Measurements from ENCODE around the gene PCGF3.
A peak's percentile ranks its signal among the peaks of the same experiment; 100 is the strongest.

DNA sequence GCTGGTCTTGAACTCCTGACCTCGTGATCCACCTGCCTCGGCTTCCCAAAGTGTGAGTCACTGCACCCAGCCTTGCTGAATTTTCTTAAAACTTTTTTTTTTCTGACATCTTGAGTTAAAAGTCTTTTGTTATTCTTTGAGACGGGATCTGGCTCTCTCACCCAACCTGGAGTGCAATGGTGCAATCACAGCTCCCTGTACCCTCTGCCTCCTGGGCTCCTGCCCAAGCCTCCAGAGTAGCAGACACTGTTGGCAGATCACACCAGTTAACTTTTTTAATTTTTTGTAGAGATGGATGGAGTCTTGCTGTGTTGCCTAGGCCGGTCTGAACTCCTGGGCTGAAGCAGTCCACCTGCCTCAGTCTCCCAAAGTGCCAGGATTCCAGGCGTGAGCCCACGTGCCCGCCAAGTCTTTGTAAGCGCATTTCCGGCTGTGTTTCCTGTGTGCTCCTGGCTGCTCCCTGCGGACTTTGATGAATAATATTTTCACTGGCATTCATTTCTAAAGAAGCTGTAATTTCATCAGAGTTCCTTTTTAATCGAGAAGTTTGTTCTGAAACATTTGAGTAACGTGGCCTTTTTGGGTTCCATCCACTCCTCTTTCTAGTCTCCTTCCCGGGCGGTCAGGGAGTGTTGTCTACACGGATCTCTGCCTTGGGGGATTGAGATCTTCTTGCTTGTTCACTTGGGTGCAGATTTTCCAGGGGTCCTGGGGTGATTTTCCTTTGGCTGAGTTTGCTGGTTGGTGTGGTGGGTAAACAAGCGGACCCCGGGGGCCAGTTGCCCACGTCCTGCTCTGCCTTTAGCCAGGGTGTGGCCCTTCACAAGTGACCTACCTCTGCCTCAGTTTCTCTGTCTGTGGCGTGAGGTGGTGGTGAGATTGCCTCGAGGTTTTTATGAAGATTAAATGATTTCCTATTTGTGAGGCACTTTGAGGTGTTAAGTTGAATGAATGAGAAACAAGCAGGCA lies 44.4 kb downstream of the PCGF3 start:
- peak in 1 of 2 donors; percentile 10 for TF ChIP-seq POLR2A (IDR thresholded peaks at IDR 0.05)
- TF ChIP-seq, protein P1, sequence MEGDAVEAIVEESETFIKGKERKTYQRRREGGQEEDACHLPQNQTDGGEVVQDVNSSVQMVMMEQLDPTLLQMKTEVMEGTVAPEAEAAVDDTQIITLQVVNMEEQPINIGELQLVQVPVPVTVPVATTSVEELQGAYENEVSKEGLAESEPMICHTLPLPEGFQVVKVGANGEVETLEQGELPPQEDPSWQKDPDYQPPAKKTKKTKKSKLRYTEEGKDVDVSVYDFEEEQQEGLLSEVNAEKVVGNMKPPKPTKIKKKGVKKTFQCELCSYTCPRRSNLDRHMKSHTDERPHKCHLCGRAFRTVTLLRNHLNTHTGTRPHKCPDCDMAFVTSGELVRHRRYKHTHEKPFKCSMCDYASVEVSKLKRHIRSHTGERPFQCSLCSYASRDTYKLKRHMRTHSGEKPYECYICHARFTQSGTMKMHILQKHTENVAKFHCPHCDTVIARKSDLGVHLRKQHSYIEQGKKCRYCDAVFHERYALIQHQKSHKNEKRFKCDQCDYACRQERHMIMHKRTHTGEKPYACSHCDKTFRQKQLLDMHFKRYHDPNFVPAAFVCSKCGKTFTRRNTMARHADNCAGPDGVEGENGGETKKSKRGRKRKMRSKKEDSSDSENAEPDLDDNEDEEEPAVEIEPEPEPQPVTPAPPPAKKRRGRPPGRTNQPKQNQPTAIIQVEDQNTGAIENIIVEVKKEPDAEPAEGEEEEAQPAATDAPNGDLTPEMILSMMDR (IDR thresholded peaks at IDR 0.05): peak in 1 of 5 experiments; percentile 14
- peak in 1 of 2 donors; percentile 75 for TF ChIP-seq EP300 (IDR thresholded peaks at IDR 0.05)

Measured in tibial nerve (tissue), 4 donors.